GM12878 (cell line): ENCODE measurements around the gene HDGF. TPM values are rescaled to one million over a fixed set of nuclear protein-coding genes. Genes with fewer than 3 reads are reported as not detected.

Experiments used
- ATAC-seq: fragments of 200-7000 bp; cut with Tn5 transposase; 3 replicates; pipeline ENCODE4 v1.9.1; 2020; ENCODE audit warnings: mild to moderate bottlenecking, moderate library complexity
- BruUV-seq: library from RNA; stranded (reverse); fragments of 400-500 nt; replicated peaks from 2 replicates; lab custom pipeline; 2021; lab: Mats Ljungman, UMichigan
- CTCF ChIA-PET: fragments of 300-600 bp; sonication (Branson Sonifier 250); formaldehyde crosslinking; extraction: SDS; loops from one replicate; lab custom pipeline; 2021; ENCODE audit warnings: inconsistent platforms; lab: Yijun Ruan, JAX
- POLR2A ChIA-PET: fragments of 350-600 bp; formaldehyde crosslinking; extraction: SDS; loops from one replicate; lab custom pipeline; 2021; ENCODE audit warnings: inconsistent platforms; lab: Charles Lee
- RAD21 ChIA-PET: fragments of 300-600 bp; sonication (Branson Sonifier 250); formaldehyde crosslinking; loops from one replicate; lab custom pipeline; 2023; ENCODE audit warnings: antibody characterized with exemption; ENCODE audit not compliant: unreplicated experiment; lab: Charles Lee
- SMC1A ChIA-PET: fragments of 300-600 bp; sonication (Branson Sonifier 250); formaldehyde crosslinking; loops from one replicate; lab custom pipeline; 2023; ENCODE audit not compliant: unreplicated experiment, uncharacterized antibody; lab: Charles Lee
- DNase-seq: peaks from one replicate; pipeline ENCODE4 v3.0.0-alpha.2; 2011; ENCODE audit warnings: low read depth, low spot score
- FAIRE-seq: peaks from 3 replicates; lab custom pipeline; 2011; peaks lifted over from hg19 to GRCh38; lab: Jason Lieb, UNC
- H2AFZ ChIP-seq: 2 replicates; pipeline ENCODE4 v1.6.0; 2011; ENCODE audit warnings: low read depth, low read length, control low read depth; ENCODE audit not compliant: control insufficient read depth
- H3K27ac ChIP-seq: 2 replicates; pipeline ENCODE4 v1.5.1; 2011; ENCODE audit warnings: control low read depth; ENCODE audit not compliant: control insufficient read depth, insufficient read depth
- H3K27me3 ChIP-seq, 2 experiments: replicated peaks in 1 of 2; 2 replicates each; pipeline versions ENCODE4 v1.6.0 to v1.6.1; 2011; ENCODE audit warnings: low read length in 1 of 2; ENCODE audit not compliant: control insufficient read depth in 2 of 2, insufficient read depth in 2 of 2
- H3K36me3 ChIP-seq, 2 experiments: 2 replicates each; pipeline ENCODE4 v1.5.1; 2011; ENCODE audit warnings: low read length in 1 of 2; ENCODE audit not compliant: control insufficient read depth in 2 of 2, insufficient read depth in 2 of 2
- H3K4me1 ChIP-seq: 2 replicates; pipeline ENCODE4 v1.6.1; 2011; ENCODE audit warnings: mild to moderate bottlenecking, low read length, moderate library complexity, mixed read lengths; ENCODE audit not compliant: control insufficient read depth, insufficient read depth
- H3K4me2 ChIP-seq: 2 replicates; pipeline ENCODE4 v1.6.0; 2011; ENCODE audit warnings: control low read depth; ENCODE audit not compliant: control insufficient read depth, insufficient read depth
- H3K4me3 ChIP-seq: fragments of 200-600 bp; sonication (generic); 2 replicates; pipeline ENCODE4 v1.5.1; 2016
- H3K79me2 ChIP-seq: 2 replicates; pipeline ENCODE4 v1.6.0; 2011; ENCODE audit warnings: low read length; ENCODE audit not compliant: control insufficient read depth, insufficient read depth
- H3K9ac ChIP-seq: 2 replicates; pipeline ENCODE4 v1.8.0; 2011; ENCODE audit warnings: low read length, control low read depth, mixed read lengths; ENCODE audit not compliant: control insufficient read depth, insufficient read depth
- H3K9me3 ChIP-seq: replicated peaks from 3 replicates; pipeline ENCODE4 v1.5.1; 2011; ENCODE audit warnings: mild to moderate bottlenecking, low read length; ENCODE audit not compliant: control insufficient read depth, insufficient read depth
- H4K20me1 ChIP-seq: 2 replicates; pipeline ENCODE4 v1.6.0; 2011; ENCODE audit not compliant: control insufficient read depth, insufficient read depth
- ATF3 ChIP-seq: IDR thresholded peaks from 2 replicates; pipeline ENCODE4 v1.6.1; 2011; ENCODE audit warnings: low read depth, mild to moderate bottlenecking, low read length, moderate library complexity, borderline replicate concordance; ENCODE audit errors: extremely low read depth
- CHD1 ChIP-seq: IDR thresholded peaks from 2 replicates; pipeline ENCODE4 v1.6.1; 2012; ENCODE audit warnings: low read depth, low read length, improper control_type of control experiment
- E2F4 ChIP-seq: IDR thresholded peaks from 2 replicates; pipeline ENCODE4 v1.6.1; 2012; ENCODE audit warnings: low read depth, low read length, improper control_type of control experiment
- ESRRA ChIP-seq: IDR thresholded peaks from 2 replicates; pipeline ENCODE4 v1.6.1; 2012; ENCODE audit warnings: mild to moderate bottlenecking, low read length, improper control_type of control experiment
- FOXK2 ChIP-seq: fragments of 450-650 bp; IDR thresholded peaks from 2 replicates; pipeline ENCODE4 v1.6.1; 2017; ENCODE audit warnings: mild to moderate bottlenecking, moderate library complexity
- IRF4 ChIP-seq: IDR thresholded peaks from 2 replicates; pipeline ENCODE4 v1.6.1; 2011; ENCODE audit warnings: low read depth, low read length
- KDM1A ChIP-seq: fragments of 200-600 bp; sonication (generic); IDR thresholded peaks from 2 replicates; pipeline ENCODE4 v1.6.1; 2016; ENCODE audit warnings: borderline replicate concordance
- SIX5 ChIP-seq: IDR thresholded peaks from 2 replicates; pipeline ENCODE4 v1.6.1; 2011; ENCODE audit warnings: mild to moderate bottlenecking, low read depth, low read length, moderate library complexity; ENCODE audit not compliant: severe bottlenecking
- SMAD1 ChIP-seq: fragments of 450-650 bp; IDR thresholded peaks from 2 replicates; pipeline ENCODE4 v1.6.1; 2018; ENCODE audit warnings: mild to moderate bottlenecking, low read depth; ENCODE audit not compliant: partially characterized antibody
- TBL1XR1 ChIP-seq: IDR thresholded peaks from 2 replicates; pipeline ENCODE4 v1.6.1; 2012; ENCODE audit warnings: low read depth, low read length, improper control_type of control experiment
- USF1 ChIP-seq: IDR thresholded peaks from 2 replicates; pipeline ENCODE4 v1.6.1; 2011; ENCODE audit warnings: borderline replicate concordance, low read depth, mild to moderate bottlenecking, moderate library complexity, mixed read lengths, low read length; ENCODE audit not compliant: insufficient read depth; ENCODE audit errors: extremely low read length
- WGBS: methylation state at CpG from one replicate; pipeline ENCODE4 v1.1.6; 2016; ENCODE audit warnings: low lambda C conversion rate; ENCODE audit not compliant: insufficient replicate concordance, insufficient coverage; ENCODE audit errors: missing lambda C conversion rate; 5-methylcytosine and 5-hydroxymethylcytosine counted together
- in situ Hi-C: fragments of 300-500 bp; cut with MboI; formaldehyde crosslinking; loops from 9 replicates; pipeline ENCODE4 v1.14.3; 2018; ENCODE audit warnings: mixed read lengths
- intact Hi-C: fragments of 100-400 bp; cut with micrococcal nuclease; formaldehyde crosslinking; loops from one replicate; pipeline ENCODE4 v1.14.2; 2022; ENCODE audit not compliant: unreplicated experiment
- polyA plus RNA-seq, 11 experiments: library from polyadenylated mRNA; depleted of rRNA in 4 of 11; unstranded in 6 of 11; stranded (reverse) in 5 of 11; fragments of >200 nt; fragmentation: Nextera tagmentation in 4 of 11; fragmentation: Illumina TruSeq in 1 of 11; extraction: Ambion mirVana in 4 of 11; extraction: Trizol in 1 of 11; gene quantifications; 1 replicate in 1 of 11; 2 replicates in 10 of 11; pipeline versions ENCODE4 v1.2.1 to v1.2.3, GENCODE V29; 2011 to 2016; ENCODE audit warnings: inconsistent platforms in 2 of 11, missing spikeins in 2 of 11, low read depth in 1 of 11
- total RNA-seq, 4 experiments: library from RNA; depleted of rRNA in 3 of 4; stranded (reverse); fragments of >200 nt in 3 of 4; fragmentation: Illumina TruSeq in 1 of 4; extraction: Trizol in 1 of 4; gene quantifications; 2 replicates each; pipeline versions ENCODE4 v1.2.1 to v1.2.3, GENCODE V29; 2013 to 2021

HDGF gene
- total and polyA plus RNA-seq, 10 of the 15 experiments (the other 5 are each of a cell fraction or from before 2014, with no cell fraction given) = 28.3 to 372 (median 209) TPM

- TF ChIP-seq CHD1 (no peak), USF1 (no peak), SMAD1 (no peak), E2F4 (no peak), ATF3 (no peak), KDM1A (no peak), ESRRA (no peak), TBL1XR1 (no peak), IRF4 (no peak), FOXK2 (no peak)
Observed at GRCh38 chr1:156795787-156796186, 44.3 kb upstream of the HDGF start (continued).

GRCh38 chr1:156795374-156795733, 43.9 kb upstream of the HDGF start:
- Histone ChIP-seq H4K20me1 (no peaks in the 10 kb centered on the region), H3K27me3 (no peaks in the 10 kb centered on the region), H3K4me3 (no peak overlapping the region), H3K79me2 (no peaks in the 10 kb centered on the region), H3K4me2 (no peak overlapping the region), H3K36me3 (peaks cover 41 to 53% of the 10 kb centered on the region in 2 experiments), H3K9me3 (no peaks in the 10 kb centered on the region), H3K9ac (no peak overlapping the region), H3K27ac (no peak overlapping the region), H3K4me1 (peaks cover 17% of the 10 kb centered on the region), H2AFZ (no peak overlapping the region)
- SMC1A ChIA-PET = interaction anchor here (0.7 to 5.7 kb wide), 7 partner anchors 12 to 106 kb away, joined by 3 to 60 read pairs (median 4); partner anchors contain the start of genes INSRR, ISG20L2, METTL25B and NTRK1
- POLR2A ChIA-PET = interaction anchor here (0.7 to 0.8 kb wide), 2 partner anchors 67 to 69 kb away, joined by 3 to 5 read pairs; no protein-coding TSS in a partner anchor
- WGBS = 88% methylated on average over 5 of the region's 5 CpGs
- DNase-seq (no peak), ATAC-seq (no peak), FAIRE-seq (no peak)
- CTCF ChIA-PET = interaction anchor here (1.0 to 13.1 kb wide), 13 partner anchors 10 to 106 kb away, joined by 3 to 206 read pairs (median 29); partner anchors contain the start of genes INSRR, ISG20L2, METTL25B and NTRK1
- in situ Hi-C loops (no loop called here), intact Hi-C loops (loop anchor here (5.0 kb wide), 1 partner anchor 42 kb away; no protein-coding TSS in a partner anchor)
- BruUV-seq = no TSS peak
- RAD21 ChIA-PET = interaction anchor here (6.1 to 11.9 kb wide), 2 partner anchors 65 to 68 kb away, joined by 42 to 115 read pairs; partner anchors contain the start of genes INSRR, ISG20L2, METTL25B and NTRK1
- no peak for TF ChIP-seq SIX5
